Omental fat pad (tissue), 4 donors: Measurements from ENCODE around the gene LHPP. TPM values are rescaled to one million over a fixed set of nuclear protein-coding genes. Genes with fewer than 3 reads are reported as not detected.

Source experiments
- ATAC-seq: fragments of 150-250 bp; one replicate; pipeline ENCODE4 v1.9.1; 2016; ENCODE audit warnings: mild to moderate bottlenecking, moderate library complexity; ENCODE audit not compliant: low FRiP score
- DNase-seq: peaks from one replicate; pipeline ENCODE4 v3.0.0-alpha.2; 2019; ENCODE audit warnings: low spot score
- CTCF ChIP-seq, 3 donors: fragments of 450-650 bp; IDR thresholded peaks; one replicate each; pipeline ENCODE4 v1.5.1; 2016 to 2017; ENCODE audit warnings: antibody characterized with exemption in 3 of 3, mild to moderate bottlenecking in 3 of 3, moderate library complexity in 2 of 3
- total RNA-seq, 4 donors: library from RNA; depleted of rRNA; stranded (reverse); fragments of >200 nt; gene quantifications; one replicate each; pipeline ENCODE4 v1.1.0, GENCODE V29; 2016

The LHPP gene
- total RNA-seq, 4 donors from 2014 or later, result 10.1 to 16.2 (median 13.7) TPM

- no peak for TF ChIP-seq CTCF (IDR thresholded peaks at IDR 0.05)
- DNase-seq (no peak), ATAC-seq (no peak)
These were observed 6.2 kb upstream of the LHPP start for GRCh38 chr10:124455441-124455840.

GRCh38 chr10:124458473-124458872 is 3.1 kb upstream of the LHPP start:
- ATAC-seq (no peak), DNase-seq (no peak)
- no peak for TF ChIP-seq CTCF (IDR thresholded peaks at IDR 0.05)

GRCh38 chr10:124458889-124459288 is 2.7 kb upstream of the LHPP start:
- TF ChIP-seq CTCF (IDR thresholded peaks at IDR 0.05), result no peak
- ATAC-seq (no peak), DNase-seq (no peak)

GRCh38 chr10:124459395-124459794 is 2.2 kb upstream of the LHPP start:
- ATAC-seq (no peak), DNase-seq (no peak)
- TF ChIP-seq CTCF (IDR thresholded peaks at IDR 0.05), result no peak

GRCh38 chr10:124460144-124460543 is 1.5 kb upstream of the LHPP start:
- TF ChIP-seq CTCF (IDR thresholded peaks at IDR 0.05), result no peak
- DNase-seq, result no peak
- ATAC-seq, result no peak

GRCh38 chr10:124462348-124462695 is 699 bp downstream of the LHPP start:
- no peak for DNase-seq
- TF ChIP-seq CTCF (IDR thresholded peaks at IDR 0.05), result no peak
- no peak for ATAC-seq

- DNase-seq, result no peak
- no peak for ATAC-seq
- no peak for TF ChIP-seq CTCF (IDR thresholded peaks at IDR 0.05)
These were observed 2.7 kb downstream of the LHPP start for GRCh38 chr10:124464028-124464965.
